Measurements from ENCODE around the gene EPHB2.

EPHB2 gene

DNA sequence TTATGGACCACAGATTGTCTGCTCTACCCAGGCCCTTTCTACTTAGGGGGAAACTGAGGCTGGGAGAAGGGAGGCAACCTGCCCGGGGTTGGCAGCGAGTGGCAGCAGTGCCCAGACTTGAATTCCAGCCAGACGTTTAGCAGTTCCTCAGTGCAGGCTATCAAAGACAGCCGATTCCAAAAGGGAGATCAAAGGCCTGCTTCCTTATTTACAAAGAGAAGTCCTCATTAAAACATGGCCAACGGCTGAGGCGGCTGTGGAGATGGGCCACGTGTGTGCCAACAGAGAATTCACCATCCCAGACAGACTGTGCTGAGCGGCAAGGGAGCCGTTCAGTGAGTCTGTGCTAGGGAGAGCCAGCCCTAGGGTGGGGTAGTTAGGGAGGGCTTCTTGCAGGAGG is 29.9 kb upstream of the EPHB2 start:
- no peaks in the 10 kb centered on the region for H3K36me3 Mint-ChIP-seq (ENCODE audit: low read depth)
- no peak overlapping the region for H3K27ac Mint-ChIP-seq
- peaks cover 2% of the 10 kb centered on the region for H3K27me3 Mint-ChIP-seq (ENCODE audit: low read depth)
- H3K9me3 Mint-ChIP-seq: no peaks in the 10 kb centered on the region
- no peak overlapping the region for H3K4me3 Mint-ChIP-seq
- no peaks in the 10 kb centered on the region for H3K4me1 Mint-ChIP-seq (ENCODE audit: low read depth)

DNA sequence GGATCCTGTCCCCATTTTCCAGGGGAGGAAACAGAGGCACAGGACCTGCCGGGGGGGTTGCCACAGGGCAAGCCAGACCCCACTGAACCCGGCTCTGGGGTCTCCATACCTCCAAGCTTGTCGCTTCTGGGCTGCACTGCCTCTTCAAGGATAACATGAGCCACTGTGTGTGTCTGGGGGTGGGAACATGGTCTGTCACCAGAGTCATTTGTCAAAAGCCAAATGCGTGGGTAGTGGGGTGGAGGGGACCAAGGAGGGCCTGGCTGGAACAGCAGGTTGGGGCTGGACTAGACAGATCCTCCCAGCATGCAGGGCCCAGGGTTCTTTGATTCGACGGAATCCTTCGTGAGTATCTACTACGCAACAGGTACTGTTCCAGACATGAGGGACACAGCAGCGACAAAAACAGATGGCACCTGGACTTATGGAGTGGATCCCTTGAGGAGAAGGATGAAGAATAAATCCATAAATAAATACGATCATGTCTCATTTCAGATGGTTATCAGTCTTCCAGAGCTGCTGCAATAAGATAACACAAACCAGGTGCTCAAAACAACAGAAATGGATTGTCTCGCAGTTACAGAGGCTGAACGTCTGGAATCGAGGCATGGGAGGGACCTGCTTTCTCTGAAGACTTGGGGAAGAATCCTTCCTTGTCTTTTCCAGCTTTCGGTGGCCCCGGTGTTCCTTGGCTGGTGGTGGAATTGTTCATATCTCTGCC is 28.9 kb upstream of the EPHB2 start:
- no peaks in the 10 kb centered on the region for H3K9me3 Mint-ChIP-seq

DNA sequence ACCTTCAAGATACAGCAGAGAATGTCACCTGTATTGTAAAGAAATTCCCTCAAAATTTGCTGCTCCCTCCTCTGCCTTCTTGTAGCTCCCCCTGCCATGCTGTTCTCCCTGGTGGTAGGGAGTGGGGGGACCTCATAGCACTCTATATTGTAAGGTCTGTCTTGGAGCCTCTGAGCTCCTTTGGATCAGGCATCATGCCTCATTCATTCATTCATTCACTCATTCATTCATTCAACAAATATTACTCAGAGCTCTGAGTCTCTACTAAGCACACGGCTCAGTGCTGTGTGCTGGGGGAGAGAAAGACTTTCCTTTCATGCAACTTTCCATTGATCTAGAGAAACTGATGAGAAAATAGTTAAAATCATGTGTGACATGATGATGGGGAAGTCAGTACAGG is 27.1 kb upstream of the EPHB2 start:
- Mint-ChIP-seq H3K36me3 (ENCODE audit: low read depth) (no peaks in the 10 kb centered on the region), H3K4me1 (ENCODE audit: low read depth) (no peaks in the 10 kb centered on the region), H3K4me3 (no peak overlapping the region), H3K27me3 (ENCODE audit: low read depth) (peaks cover 10% of the 10 kb centered on the region), H3K9me3 (no peaks in the 10 kb centered on the region), H3K27ac (no peak overlapping the region)

More for the DNA sequence above, 28.9 kb upstream of the EPHB2 start:
- Mint-ChIP-seq H3K4me1 (ENCODE audit: low read depth) (no peaks in the 10 kb centered on the region), H3K27ac (no peak overlapping the region), H3K4me3 (no peak overlapping the region), H3K27me3 (ENCODE audit: low read depth) (peaks cover 7% of the 10 kb centered on the region), H3K36me3 (ENCODE audit: low read depth) (no peaks in the 10 kb centered on the region)

DNA sequence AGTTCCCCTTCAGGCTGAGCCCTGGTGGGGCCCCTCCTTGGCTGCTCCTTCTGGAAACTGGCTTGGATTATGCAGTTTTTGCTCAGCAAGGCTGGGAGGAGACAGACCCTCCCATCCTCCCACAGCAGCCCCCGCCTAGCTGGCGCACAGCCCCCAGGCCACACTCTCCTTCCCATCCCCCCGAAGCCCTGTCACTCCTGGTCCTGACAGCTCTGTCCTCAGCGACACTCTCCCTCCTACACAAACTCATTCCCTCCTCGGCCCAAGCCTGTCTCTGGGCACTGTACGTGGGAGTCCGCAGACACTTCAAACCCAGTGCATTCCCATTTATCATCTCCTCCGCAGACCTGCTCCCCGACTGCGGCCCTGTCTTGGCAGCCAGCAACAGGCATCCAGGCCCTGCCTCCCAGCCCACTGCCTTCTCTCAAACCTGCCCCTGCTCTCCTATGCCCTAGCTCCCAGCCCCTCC is 25.0 kb upstream of the EPHB2 start:
- Mint-ChIP-seq H3K4me3 (no peak overlapping the region), H3K27me3 (ENCODE audit: low read depth) (peaks cover 10% of the 10 kb centered on the region), H3K4me1 (ENCODE audit: low read depth) (no peaks in the 10 kb centered on the region), H3K9me3 (no peaks in the 10 kb centered on the region), H3K27ac (no peak overlapping the region), H3K36me3 (ENCODE audit: low read depth) (no peaks in the 10 kb centered on the region)

DNA sequence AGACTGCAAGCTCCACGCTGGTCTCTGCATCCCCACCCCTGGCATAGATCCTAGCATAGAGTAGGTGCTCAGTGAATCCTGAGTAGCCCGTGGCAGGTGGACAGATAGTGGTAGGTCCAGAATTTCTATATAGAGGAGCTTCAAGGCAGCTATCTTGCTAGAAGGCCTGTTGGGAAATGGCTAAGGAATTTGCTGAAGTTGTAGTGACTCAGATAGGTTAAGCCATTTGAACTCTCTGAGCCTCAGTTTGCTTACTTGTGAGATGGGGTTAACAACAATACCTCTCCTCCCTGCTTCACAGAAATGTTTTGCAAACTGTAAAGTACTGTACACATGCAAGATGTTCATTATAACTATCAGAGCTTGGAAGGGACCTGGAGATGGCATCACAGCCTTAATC is 23.4 kb upstream of the EPHB2 start:
- Mint-ChIP-seq H3K9me3 (no peaks in the 10 kb centered on the region), H3K36me3 (ENCODE audit: low read depth) (no peaks in the 10 kb centered on the region), H3K27ac (no peak overlapping the region), H3K27me3 (ENCODE audit: low read depth) (peaks cover 10% of the 10 kb centered on the region), H3K4me3 (no peak overlapping the region), H3K4me1 (ENCODE audit: low read depth) (no peaks in the 10 kb centered on the region)

DNA sequence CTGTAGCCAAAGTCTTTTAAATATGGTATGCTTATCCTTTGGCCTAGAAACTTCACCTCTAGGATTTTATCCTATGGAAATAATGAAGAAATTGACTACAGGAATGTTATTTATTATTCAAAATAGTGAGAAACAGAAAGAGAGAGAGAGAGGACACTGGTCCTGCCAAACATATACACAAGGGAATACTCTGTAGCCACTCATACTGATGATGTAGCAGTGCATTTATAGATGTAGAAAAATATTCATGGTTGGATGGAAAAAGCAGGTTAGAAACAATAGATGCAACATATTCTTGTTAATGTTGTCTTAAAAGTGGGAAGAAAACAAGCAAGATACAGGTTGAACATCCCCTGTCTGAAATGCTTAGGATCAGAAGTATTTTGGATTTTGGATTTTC is 22.2 kb upstream of the EPHB2 start:
- peaks cover 10% of the 10 kb centered on the region for H3K27me3 Mint-ChIP-seq (ENCODE audit: low read depth)
- H3K36me3 Mint-ChIP-seq (ENCODE audit: low read depth): no peaks in the 10 kb centered on the region
- H3K27ac Mint-ChIP-seq: no peak overlapping the region
- H3K4me1 Mint-ChIP-seq (ENCODE audit: low read depth): no peaks in the 10 kb centered on the region
- no peak overlapping the region for H3K4me3 Mint-ChIP-seq
- no peaks in the 10 kb centered on the region for H3K9me3 Mint-ChIP-seq

GRCh38 chr1:22689505-22689904 is 21.1 kb upstream of the EPHB2 start:
- Mint-ChIP-seq H3K4me1 (ENCODE audit: low read depth) (no peaks in the 10 kb centered on the region), H3K36me3 (ENCODE audit: low read depth) (no peaks in the 10 kb centered on the region), H3K9me3 (no peaks in the 10 kb centered on the region), H3K4me3 (no peak overlapping the region), H3K27me3 (ENCODE audit: low read depth) (peaks cover 10% of the 10 kb centered on the region), H3K27ac (no peak overlapping the region)

DNA sequence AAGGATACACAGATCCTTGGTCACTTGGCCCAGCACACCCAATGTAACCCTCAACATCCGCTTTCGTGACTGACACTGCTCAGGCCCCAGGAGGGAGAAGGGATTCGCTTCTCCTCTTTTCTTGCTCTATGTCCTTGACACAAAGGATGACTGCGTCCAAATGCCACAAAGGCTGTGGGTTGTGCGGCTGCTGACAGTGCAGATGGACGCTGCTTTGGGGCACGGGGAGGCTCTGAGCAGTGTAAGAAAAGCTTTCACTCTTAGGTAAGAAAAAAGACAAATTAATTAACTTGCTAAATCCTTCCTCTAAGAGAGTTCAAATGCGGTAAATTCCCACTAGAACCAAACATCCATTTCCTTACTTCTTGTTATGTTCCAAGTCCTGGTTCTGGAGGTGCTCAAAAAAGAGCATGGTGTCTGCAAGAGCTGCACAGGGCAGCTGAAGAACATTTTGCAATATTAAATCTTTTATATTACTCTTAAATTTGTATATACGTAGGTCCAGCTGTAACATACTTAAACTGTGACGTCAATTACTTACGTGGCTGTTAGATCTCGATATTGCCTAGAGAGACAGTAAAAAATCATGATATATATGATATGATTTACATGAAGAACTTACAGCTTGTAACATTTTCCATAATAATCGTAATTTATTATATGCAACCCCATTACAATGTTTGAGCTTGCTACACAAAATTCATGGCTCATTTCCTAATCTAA is 19.4 kb upstream of the EPHB2 start:
- Mint-ChIP-seq H3K36me3 (ENCODE audit: low read depth) (no peaks in the 10 kb centered on the region), H3K9me3 (no peaks in the 10 kb centered on the region), H3K4me3 (no peak overlapping the region), H3K4me1 (ENCODE audit: low read depth) (no peaks in the 10 kb centered on the region), H3K27ac (no peak overlapping the region), H3K27me3 (ENCODE audit: low read depth) (peaks cover 6% of the 10 kb centered on the region)

DNA sequence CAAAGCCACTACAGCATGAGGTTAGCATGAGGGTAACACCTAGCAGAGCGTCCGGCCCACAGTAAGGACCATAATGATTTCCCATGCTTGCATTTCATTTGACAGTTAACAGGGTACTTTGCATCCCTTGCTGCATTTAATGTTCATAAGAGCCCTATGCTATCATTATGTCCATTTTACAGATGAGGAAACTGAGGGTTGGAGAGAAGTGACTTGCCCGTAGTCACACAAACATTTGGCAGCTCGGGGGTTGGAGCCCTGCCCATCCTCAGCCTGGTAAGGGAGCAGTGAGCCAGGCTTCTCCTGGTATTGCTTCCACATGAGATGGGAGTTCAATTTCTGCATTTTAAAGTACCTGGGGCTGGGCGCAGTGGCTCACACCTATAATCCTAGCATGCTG is 16.5 kb upstream of the EPHB2 start:
- H3K27me3 Mint-ChIP-seq (ENCODE audit: low read depth): no peaks in the 10 kb centered on the region
- no peak overlapping the region for H3K27ac Mint-ChIP-seq
- no peaks in the 10 kb centered on the region for H3K9me3 Mint-ChIP-seq
- H3K36me3 Mint-ChIP-seq (ENCODE audit: low read depth): no peaks in the 10 kb centered on the region
- H3K4me3 Mint-ChIP-seq: no peak overlapping the region
- no peaks in the 10 kb centered on the region for H3K4me1 Mint-ChIP-seq (ENCODE audit: low read depth)

GRCh38 chr1:22696610-22697009 is 14.0 kb upstream of the EPHB2 start:
- Mint-ChIP-seq H3K4me3 (no peak overlapping the region), H3K9me3 (no peaks in the 10 kb centered on the region), H3K36me3 (ENCODE audit: low read depth) (no peaks in the 10 kb centered on the region), H3K27ac (no peak overlapping the region), H3K4me1 (ENCODE audit: low read depth) (no peaks in the 10 kb centered on the region), H3K27me3 (ENCODE audit: low read depth) (no peaks in the 10 kb centered on the region)

DNA sequence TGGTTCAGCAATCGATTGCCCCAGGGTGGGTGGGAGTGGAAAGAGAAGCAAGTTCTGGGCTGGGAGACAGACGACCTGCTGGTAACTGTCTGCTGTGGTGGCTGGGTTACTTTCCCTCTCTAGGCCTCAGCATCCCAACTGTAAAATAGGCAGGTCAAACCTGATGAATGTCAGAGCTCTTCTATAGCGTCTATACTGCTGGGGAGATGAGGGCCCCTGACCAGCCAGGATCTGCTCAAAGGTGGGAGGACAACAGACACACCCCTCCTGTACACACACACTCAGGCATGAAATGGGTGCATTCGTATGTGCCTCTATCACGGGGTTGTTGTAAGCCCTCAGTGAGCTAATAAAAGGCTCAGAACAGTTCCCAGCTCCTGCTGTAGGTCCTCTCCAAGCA is 12.7 kb upstream of the EPHB2 start:
- Mint-ChIP-seq H3K4me3 (no peak overlapping the region), H3K27me3 (ENCODE audit: low read depth) (no peaks in the 10 kb centered on the region), H3K9me3 (no peaks in the 10 kb centered on the region), H3K36me3 (ENCODE audit: low read depth) (no peaks in the 10 kb centered on the region), H3K27ac (no peak overlapping the region), H3K4me1 (ENCODE audit: low read depth) (no peaks in the 10 kb centered on the region)

DNA sequence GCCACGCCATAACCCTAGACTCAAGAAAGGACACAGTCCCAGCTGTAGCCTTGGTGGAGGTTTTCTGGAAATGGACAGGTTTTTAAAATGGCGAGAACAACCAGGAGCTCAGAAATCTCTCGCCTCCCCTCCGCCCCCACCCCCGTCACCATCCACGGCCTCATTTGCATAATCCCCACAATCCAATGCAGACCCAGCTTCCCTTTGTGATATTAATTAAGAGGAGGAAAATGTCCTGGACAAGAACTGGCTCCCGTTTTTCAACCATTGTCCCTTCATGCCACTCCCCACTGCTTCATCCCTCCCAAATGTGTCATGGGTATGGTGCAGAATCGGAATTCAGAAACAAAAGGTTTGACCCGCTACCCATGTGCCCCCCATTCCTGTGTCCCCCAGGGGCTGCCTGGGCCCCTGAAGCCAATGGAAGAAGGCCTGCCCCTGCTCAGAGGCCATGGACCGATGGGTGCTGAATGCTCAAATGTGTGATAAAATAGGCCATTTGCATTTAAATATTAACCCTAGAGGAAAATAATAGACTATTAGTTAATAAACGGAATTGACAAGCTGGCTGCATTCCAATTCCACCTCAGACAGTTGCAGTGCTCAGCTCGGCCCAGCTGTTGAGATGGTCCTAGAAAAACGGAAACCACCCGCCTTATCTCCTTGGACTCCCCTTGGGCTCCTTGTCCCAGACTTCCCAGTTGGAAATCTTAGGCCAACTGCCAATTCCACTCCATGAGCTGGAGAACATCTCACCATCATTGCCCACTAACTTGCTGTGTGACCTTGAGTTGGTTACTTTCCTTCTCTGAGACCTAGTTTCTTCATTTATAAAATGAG is 10.7 kb upstream of the EPHB2 start:
- Mint-ChIP-seq H3K4me3 (no peak overlapping the region), H3K36me3 (ENCODE audit: low read depth) (no peaks in the 10 kb centered on the region), H3K9me3 (no peaks in the 10 kb centered on the region), H3K4me1 (ENCODE audit: low read depth) (no peaks in the 10 kb centered on the region), H3K27me3 (ENCODE audit: low read depth) (no peaks in the 10 kb centered on the region), H3K27ac (no peak overlapping the region)

- no peaks in the 10 kb centered on the region for H3K4me1 Mint-ChIP-seq (ENCODE audit: low read depth)
- H3K4me3 Mint-ChIP-seq: no peak overlapping the region
- H3K27ac Mint-ChIP-seq: no peak overlapping the region
- H3K36me3 Mint-ChIP-seq (ENCODE audit: low read depth): no peaks in the 10 kb centered on the region
- H3K27me3 Mint-ChIP-seq (ENCODE audit: low read depth): peaks cover 3% of the 10 kb centered on the region
- H3K9me3 Mint-ChIP-seq: no peaks in the 10 kb centered on the region
Measured at GRCh38 chr1:22702296-22703085, 8.1 kb upstream of the EPHB2 start.

- H3K9me3 Mint-ChIP-seq: no peaks in the 10 kb centered on the region
- H3K27ac Mint-ChIP-seq: no peak overlapping the region
- H3K36me3 Mint-ChIP-seq (ENCODE audit: low read depth): no peaks in the 10 kb centered on the region
- peaks cover 23% of the 10 kb centered on the region for H3K27me3 Mint-ChIP-seq (ENCODE audit: low read depth)
- no peaks in the 10 kb centered on the region for H3K4me1 Mint-ChIP-seq (ENCODE audit: low read depth)
- no peak overlapping the region for H3K4me3 Mint-ChIP-seq
Measured at GRCh38 chr1:22704440-22705067, 6.1 kb upstream of the EPHB2 start.

Measured in T-helper 1 cell treated with Interleukin-12 subunit alpha and Interleukin-12 subunit beta and Interleukin-4 antibody, amounts not matched to agents 30 μg/mL and 1 μg/mL, for 36 hours (primary cell).